Nucleus accumbens (tissue), 56 donors: ENCODE measurements around the gene VAMP4.
A peak's percentile ranks its signal among the peaks of the same experiment; 100 is the strongest.
"Not testable (repeated sequence)": the region's sequence is repeated elsewhere in the genome, so short reads cannot be mapped to it uniquely, and the experiment has no call there.

ENCODE experiments used
- DNase-seq, 56 donors: peaks; one replicate each; lab custom pipeline; 2025; lab: John Stamatoyannopoulos, UW

The VAMP4 gene

GRCh38 chr1:171707583-171707982 lies 34.3 kb downstream of the VAMP4 start:
- DNase-seq, result no peak

- DNase-seq, result no peak
Observed at GRCh38 chr1:171702598-171702997, 39.3 kb downstream of the VAMP4 start.

- DNase-seq, result no peak
Observed at GRCh38 chr1:171699531-171699930, 42.3 kb downstream of the VAMP4 start.

GRCh38 chr1:171695772-171696171 lies 46.1 kb downstream of the VAMP4 start:
- not testable (repeated sequence) for DNase-seq

GRCh38 chr1:171693541-171693940 lies 48.3 kb downstream of the VAMP4 start:
- DNase-seq, result not testable (repeated sequence)

- DNase-seq, result no peak
Observed at GRCh38 chr1:171683870-171684269, 58.0 kb downstream of the VAMP4 start.

GRCh38 chr1:171680339-171680738 lies 61.5 kb downstream of the VAMP4 start:
- DNase-seq, result no peak

GRCh38 chr1:171676823-171677222 lies 65.0 kb downstream of the VAMP4 start:
- DNase-seq, result no peak

- DNase-seq, result peak in 1 of 56 donors; percentile 3
Observed at GRCh38 chr1:171674431-171675405, 67.1 kb downstream of the VAMP4 start.

GRCh38 chr1:171670739-171671138 lies 71.1 kb downstream of the VAMP4 start:
- DNase-seq, result no peak

- DNase-seq, result no peak
Observed at GRCh38 chr1:171668372-171668771, 73.5 kb downstream of the VAMP4 start.

- DNase-seq, result no peak
Observed at GRCh38 chr1:171666114-171666769, 75.6 kb downstream of the VAMP4 start.

GRCh38 chr1:171664976-171665375 lies 76.9 kb downstream of the VAMP4 start:
- DNase-seq, result no peak

GRCh38 chr1:171663854-171664575 lies 77.8 kb downstream of the VAMP4 start:
- DNase-seq, result no peak

GRCh38 chr1:171663036-171663853 lies 78.6 kb downstream of the VAMP4 start:
- no peak for DNase-seq

- DNase-seq, result no peak
Observed at GRCh38 chr1:171661076-171661650, 80.7 kb downstream of the VAMP4 start.

- not testable (repeated sequence) for DNase-seq
Observed at GRCh38 chr1:171656206-171656605, 85.7 kb downstream of the VAMP4 start.

- DNase-seq, result no peak
Observed at GRCh38 chr1:171655746-171656116, 86.1 kb downstream of the VAMP4 start.

GRCh38 chr1:171654942-171655745 lies 86.7 kb downstream of the VAMP4 start:
- peak in 18 of 56 donors; percentile 3 to 51 (median 12) for DNase-seq
